Keratinocyte (primary cell): ENCODE measurements around the gene ARID1B. TPM values are rescaled to one million over a fixed set of nuclear protein-coding genes. Genes with fewer than 3 reads are reported as not detected.

Experiments
- DNase-seq: peaks from one replicate; pipeline ENCODE4 v3.0.0-alpha.2; 2011; ENCODE audit warnings: low read depth, missing footprints, low spot score
- FAIRE-seq: peaks from 2 replicates; lab custom pipeline; 2011; peaks lifted over from hg19 to GRCh38; lab: Jason Lieb, UNC
- H2AFZ ChIP-seq: 2 replicates; pipeline ENCODE4 v1.6.0; 2012; ENCODE audit warnings: low read length, control low read depth, inconsistent platforms; ENCODE audit not compliant: control insufficient read depth
- H3K27ac ChIP-seq: 2 replicates; pipeline ENCODE4 v1.5.1; 2011; ENCODE audit warnings: low read length; ENCODE audit not compliant: control insufficient read depth, insufficient read depth
- H3K27me3 ChIP-seq: 3 replicates; pipeline ENCODE4 v1.6.0; 2011; ENCODE audit warnings: low read length; ENCODE audit not compliant: control insufficient read depth, insufficient read depth; ENCODE audit errors: extremely low read depth
- H3K36me3 ChIP-seq, 2 experiments: 2 replicates in 1 of 2; 3 replicates in 1 of 2; pipeline ENCODE4 v1.5.1; 2011; ENCODE audit warnings: low read length in 2 of 2, mild to moderate bottlenecking in 1 of 2; ENCODE audit not compliant: control insufficient read depth in 2 of 2, insufficient read depth in 2 of 2; ENCODE audit errors: extremely low read depth in 1 of 2
- H3K4me1 ChIP-seq: 3 replicates; pipeline ENCODE4 v1.5.1; 2011; ENCODE audit warnings: low read length; ENCODE audit not compliant: control insufficient read depth, insufficient read depth; ENCODE audit errors: extremely low read depth
- H3K4me2 ChIP-seq: 3 replicates; pipeline ENCODE4 v1.6.0; 2011; ENCODE audit warnings: low read depth, low read length; ENCODE audit not compliant: control insufficient read depth, insufficient read depth; ENCODE audit errors: extremely low read depth
- H3K4me3 ChIP-seq, 3 experiments: fragments of 200-600 bp in 1 of 3; sonication (generic) in 1 of 3; 2 replicates in 2 of 3; 3 replicates in 1 of 3; pipeline ENCODE4 v1.5.1; 2011 to 2016; ENCODE audit warnings: low read length in 3 of 3, mild to moderate bottlenecking in 3 of 3, control low read depth in 2 of 3, inconsistent platforms in 1 of 3, low read depth in 1 of 3, mixed read lengths in 1 of 3, mixed run types in 1 of 3, moderate library complexity in 1 of 3; ENCODE audit not compliant: control insufficient read depth in 2 of 3, insufficient read depth in 2 of 3; ENCODE audit errors: extremely low read depth in 1 of 3
- H3K79me2 ChIP-seq: 2 replicates; pipeline ENCODE4 v1.6.0; 2012; ENCODE audit warnings: low read length; ENCODE audit not compliant: control insufficient read depth, insufficient read depth
- H3K9ac ChIP-seq: 3 replicates; pipeline ENCODE4 v1.6.0; 2011; ENCODE audit warnings: low read length; ENCODE audit not compliant: control insufficient read depth, insufficient read depth; ENCODE audit errors: extremely low read depth
- H3K9me1 ChIP-seq: 3 replicates; pipeline ENCODE4 v1.6.0; 2011; ENCODE audit warnings: low read length; ENCODE audit not compliant: control insufficient read depth, insufficient read depth; ENCODE audit errors: extremely low read depth
- H3K9me3 ChIP-seq: 2 replicates; pipeline ENCODE4 v1.5.1; 2012; ENCODE audit warnings: low read depth, low read length; ENCODE audit not compliant: control insufficient read depth
- H4K20me1 ChIP-seq: 3 replicates; pipeline ENCODE4 v1.6.0; 2011; ENCODE audit warnings: low read length; ENCODE audit not compliant: control insufficient read depth, insufficient read depth; ENCODE audit errors: extremely low read depth
- EZH2 ChIP-seq: IDR thresholded peaks from one replicate; pipeline ENCODE4 v1.6.1; 2012; ENCODE audit warnings: inconsistent platforms, mild to moderate bottlenecking, low read length, moderate library complexity
- dilution Hi-C: fragments of 300-500 bp; cut with MboI; formaldehyde crosslinking; loops from one replicate; pipeline ENCODE4 v1.7.0; 2020; ENCODE audit warnings: low sequenced_read_pairs; ENCODE audit not compliant: extremely low pct_ligation_motif_present
- polyA plus RNA-seq, 5 experiments: library from polyadenylated mRNA; depleted of rRNA in 3 of 5; stranded (reverse) in 3 of 5; stranded (forward) in 1 of 5; unstranded in 1 of 5; fragments of >200 nt; gene quantifications; 1 replicate in 1 of 5; 2 replicates in 3 of 5; 3 replicates in 1 of 5; pipeline versions ENCODE4 v1.2.1 to v1.2.3, GENCODE V29; 2011 to 2012; ENCODE audit warnings: missing spikeins in 2 of 5, low read depth in 1 of 5, low replicate concordance in 1 of 5
- TF ChIP-seq, protein P1 (sequence below), 3 experiments: IDR thresholded peaks in 1 of 3; conservative IDR thresholded peaks in 1 of 3; optimal IDR thresholded peaks in 1 of 3; 2 replicates in 2 of 3; 3 replicates in 1 of 3; pipeline versions ENCODE3 to v1.5.1; 2011; ENCODE audit warnings: low read length in 3 of 3, mild to moderate bottlenecking in 3 of 3, moderate library complexity in 2 of 3, control low read depth in 1 of 3, inconsistent platforms in 1 of 3; ENCODE audit not compliant: insufficient read depth in 2 of 3; ENCODE audit errors: extremely low read depth in 1 of 3

The ARID1B gene
- polyA plus RNA-seq, 1 donor (not counting 4 experiments of a cell fraction or from before 2014, with no cell fraction given), result 14.9 TPM

DNA sequence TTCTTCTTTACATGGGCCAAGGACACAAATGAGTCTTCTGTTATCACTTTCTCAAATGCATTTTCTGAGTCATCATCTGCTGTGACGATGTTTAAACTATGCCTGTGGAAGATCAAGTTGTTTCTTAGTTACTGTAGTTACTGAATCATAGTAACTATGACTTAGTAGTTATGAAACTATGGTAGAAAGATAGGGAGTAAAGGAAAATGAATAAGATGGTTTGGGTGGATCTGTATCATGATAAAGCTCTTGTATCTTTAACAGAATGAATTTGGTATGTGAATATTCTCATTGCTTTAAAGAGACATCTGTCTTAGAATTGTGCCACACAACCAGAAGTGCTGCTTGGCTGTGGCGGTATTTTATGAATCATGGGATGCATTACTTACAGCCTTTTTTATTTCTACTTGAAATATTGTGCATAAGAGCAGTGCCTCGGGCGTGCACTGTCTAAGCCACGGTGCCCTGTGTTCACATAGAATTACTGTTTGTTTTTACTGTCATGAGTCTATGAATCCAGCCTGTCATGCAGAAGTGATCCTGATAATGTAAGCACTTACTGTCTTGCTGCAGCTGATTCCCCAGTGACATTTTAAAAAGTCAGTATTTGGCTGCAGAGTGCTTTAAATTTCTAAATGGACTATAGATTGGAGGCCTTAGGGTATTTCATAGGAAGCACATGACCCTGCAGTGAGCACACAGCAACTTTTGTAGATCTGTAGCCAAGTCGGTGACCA lies 330.9 kb downstream of the ARID1B start:
- no peaks in the 10 kb centered on the region for H3K79me2 ChIP-seq
- dilution Hi-C loops, result no loop called here
- DNase-seq, result peak; percentile 56
- H3K27me3 ChIP-seq, result no peaks in the 10 kb centered on the region
- no peaks in the 10 kb centered on the region for H4K20me1 ChIP-seq
- peaks cover 0 to 3% of the 10 kb centered on the region in 2 experiments for H3K36me3 ChIP-seq
- no peak overlapping the region for H3K4me3 ChIP-seq
- TF ChIP-seq, protein P1, sequence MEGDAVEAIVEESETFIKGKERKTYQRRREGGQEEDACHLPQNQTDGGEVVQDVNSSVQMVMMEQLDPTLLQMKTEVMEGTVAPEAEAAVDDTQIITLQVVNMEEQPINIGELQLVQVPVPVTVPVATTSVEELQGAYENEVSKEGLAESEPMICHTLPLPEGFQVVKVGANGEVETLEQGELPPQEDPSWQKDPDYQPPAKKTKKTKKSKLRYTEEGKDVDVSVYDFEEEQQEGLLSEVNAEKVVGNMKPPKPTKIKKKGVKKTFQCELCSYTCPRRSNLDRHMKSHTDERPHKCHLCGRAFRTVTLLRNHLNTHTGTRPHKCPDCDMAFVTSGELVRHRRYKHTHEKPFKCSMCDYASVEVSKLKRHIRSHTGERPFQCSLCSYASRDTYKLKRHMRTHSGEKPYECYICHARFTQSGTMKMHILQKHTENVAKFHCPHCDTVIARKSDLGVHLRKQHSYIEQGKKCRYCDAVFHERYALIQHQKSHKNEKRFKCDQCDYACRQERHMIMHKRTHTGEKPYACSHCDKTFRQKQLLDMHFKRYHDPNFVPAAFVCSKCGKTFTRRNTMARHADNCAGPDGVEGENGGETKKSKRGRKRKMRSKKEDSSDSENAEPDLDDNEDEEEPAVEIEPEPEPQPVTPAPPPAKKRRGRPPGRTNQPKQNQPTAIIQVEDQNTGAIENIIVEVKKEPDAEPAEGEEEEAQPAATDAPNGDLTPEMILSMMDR (optimal IDR thresholded peaks at IDR 0.05 in 1 of 3, IDR thresholded peaks at IDR 0.05 in 1 of 3, conservative IDR thresholded peaks at IDR 0.05 in 1 of 3; ENCODE audit: extremely low read depth in 1 of 3, insufficient read depth in 2 of 3, low read length in 3 of 3), result no peak
- no peak for TF ChIP-seq EZH2
- FAIRE-seq, result peak; percentile 64
- no peaks in the 10 kb centered on the region for H3K9me1 ChIP-seq
- H3K4me2 ChIP-seq, result peak overlapping the region; percentile 55
- H2AFZ ChIP-seq, result no peak overlapping the region
- H3K4me1 ChIP-seq, result peaks cover 32% of the 10 kb centered on the region
- no peaks in the 10 kb centered on the region for H3K9me3 ChIP-seq
- H3K9ac ChIP-seq, result peak overlapping the region; percentile 28
- H3K27ac ChIP-seq, result peak overlapping the region; percentile 73

DNA sequence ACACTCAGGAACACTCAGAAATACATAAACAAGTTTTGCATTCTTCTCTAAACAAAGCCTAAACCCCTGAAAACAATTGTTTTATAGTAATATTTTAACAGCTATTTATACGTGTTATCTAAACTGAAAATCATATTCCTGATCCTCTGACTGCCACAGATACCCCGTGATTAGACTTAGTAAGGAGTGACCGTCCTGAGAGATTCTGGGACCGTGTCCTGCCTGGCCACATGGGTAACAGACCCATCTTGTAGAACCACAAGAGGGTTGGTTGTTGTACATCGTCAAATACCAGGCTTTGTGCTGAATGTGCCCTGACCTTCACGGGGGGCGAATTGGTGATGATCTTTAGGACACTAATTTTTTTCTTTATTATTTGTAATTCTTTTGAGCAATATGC lies 331.7 kb downstream of the ARID1B start:
- Histone ChIP-seq H3K9me3 (no peaks in the 10 kb centered on the region), H3K4me1 (peaks cover 32% of the 10 kb centered on the region), H3K79me2 (no peaks in the 10 kb centered on the region), H2AFZ (no peak overlapping the region), H3K27me3 (no peaks in the 10 kb centered on the region), H3K36me3 (peaks cover 0 to 3% of the 10 kb centered on the region in 2 experiments), H3K9me1 (no peaks in the 10 kb centered on the region), H4K20me1 (no peaks in the 10 kb centered on the region), H3K9ac (no peak overlapping the region), H3K27ac (peak overlapping the region; percentile 73), H3K4me2 (no peak overlapping the region), H3K4me3 (no peak overlapping the region)
- DNase-seq (no peak), FAIRE-seq (no peak)
- dilution Hi-C loops, result no loop called here
- TF ChIP-seq, protein P1 (optimal IDR thresholded peaks at IDR 0.05 in 1 of 3, IDR thresholded peaks at IDR 0.05 in 1 of 3, conservative IDR thresholded peaks at IDR 0.05 in 1 of 3; ENCODE audit: extremely low read depth in 1 of 3, insufficient read depth in 2 of 3, low read length in 3 of 3), result no peak
- no peak for TF ChIP-seq EZH2
